ENCODE measurements around the gene LRTM1.

The LRTM1 gene

GRCh38 chr3:54928046-54928770, at the start of gene LRTM1:
Gene LRTM1, minus strand, starts transcription at chr3:54928059. Its CDS starts 148 bp downstream, at chr3:54927911.
- H3K4me3 ChIP-seq (replicated peaks; ENCODE audit: low read depth, low read length), result no peak within 1 kb of the TSS
- no peak for DNase-seq (ENCODE audit: extremely low read depth, low read depth)
- TF ChIP-seq, protein P1, sequence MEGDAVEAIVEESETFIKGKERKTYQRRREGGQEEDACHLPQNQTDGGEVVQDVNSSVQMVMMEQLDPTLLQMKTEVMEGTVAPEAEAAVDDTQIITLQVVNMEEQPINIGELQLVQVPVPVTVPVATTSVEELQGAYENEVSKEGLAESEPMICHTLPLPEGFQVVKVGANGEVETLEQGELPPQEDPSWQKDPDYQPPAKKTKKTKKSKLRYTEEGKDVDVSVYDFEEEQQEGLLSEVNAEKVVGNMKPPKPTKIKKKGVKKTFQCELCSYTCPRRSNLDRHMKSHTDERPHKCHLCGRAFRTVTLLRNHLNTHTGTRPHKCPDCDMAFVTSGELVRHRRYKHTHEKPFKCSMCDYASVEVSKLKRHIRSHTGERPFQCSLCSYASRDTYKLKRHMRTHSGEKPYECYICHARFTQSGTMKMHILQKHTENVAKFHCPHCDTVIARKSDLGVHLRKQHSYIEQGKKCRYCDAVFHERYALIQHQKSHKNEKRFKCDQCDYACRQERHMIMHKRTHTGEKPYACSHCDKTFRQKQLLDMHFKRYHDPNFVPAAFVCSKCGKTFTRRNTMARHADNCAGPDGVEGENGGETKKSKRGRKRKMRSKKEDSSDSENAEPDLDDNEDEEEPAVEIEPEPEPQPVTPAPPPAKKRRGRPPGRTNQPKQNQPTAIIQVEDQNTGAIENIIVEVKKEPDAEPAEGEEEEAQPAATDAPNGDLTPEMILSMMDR (IDR thresholded peaks at IDR 0.05; ENCODE audit: low read depth, low read length, missing control alignments), result no peak

DNA sequence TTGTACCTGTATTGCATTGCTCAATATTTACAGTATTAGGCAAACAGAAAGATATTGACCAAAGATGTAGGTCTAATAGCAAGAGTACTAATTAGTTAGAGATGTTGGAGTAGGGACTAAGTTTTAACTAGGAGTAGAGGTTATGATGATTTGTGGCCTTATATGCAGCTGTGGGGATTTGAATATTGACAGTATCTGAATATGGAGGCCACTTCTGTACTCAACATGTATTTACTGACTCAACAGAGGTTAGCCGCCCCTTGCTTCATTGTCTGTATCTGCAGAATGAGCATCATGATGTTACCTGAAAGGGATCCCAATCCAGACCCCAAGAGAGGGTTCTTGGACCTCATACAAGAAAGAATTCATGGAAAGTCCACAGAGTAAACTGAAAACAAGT, 49.6 kb upstream of the LRTM1 start:
- H3K4me3 ChIP-seq (replicated peaks; ENCODE audit: low read depth, low read length), result no peak overlapping the region
- DNase-seq (ENCODE audit: extremely low read depth, low read depth), result no peak
- TF ChIP-seq, protein P1 (IDR thresholded peaks at IDR 0.05; ENCODE audit: low read depth, low read length, missing control alignments), result no peak

- H3K4me3 ChIP-seq (replicated peaks; ENCODE audit: low read depth, low read length), result no peak overlapping the region
- no peak for DNase-seq (ENCODE audit: extremely low read depth, low read depth)
- TF ChIP-seq, protein P1 (IDR thresholded peaks at IDR 0.05; ENCODE audit: low read depth, low read length, missing control alignments), result no peak
These were observed 43.0 kb upstream of the LRTM1 start for GRCh38 chr3:54970895-54971294.

DNA sequence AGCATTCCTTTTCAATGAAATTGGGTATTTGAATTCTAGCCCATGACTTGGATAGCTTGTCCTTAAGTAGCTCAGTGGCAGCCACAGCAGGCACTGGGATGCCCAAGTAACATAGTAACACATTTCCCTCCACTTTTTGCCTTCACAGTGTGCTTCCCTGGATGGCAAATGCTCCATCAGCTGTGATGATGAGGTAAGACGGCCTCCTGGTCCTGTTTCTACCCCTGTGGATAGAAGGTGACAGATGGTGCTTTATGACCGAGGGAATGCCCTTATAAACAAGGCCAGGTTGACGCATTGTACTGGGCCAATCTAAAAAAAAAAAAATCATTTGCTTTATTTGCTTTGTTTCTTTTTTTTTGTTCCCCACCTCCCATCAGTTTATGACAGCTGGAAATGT, 41.8 kb upstream of the LRTM1 start:
- DNase-seq (ENCODE audit: extremely low read depth, low read depth), result no peak
- TF ChIP-seq, protein P1 (IDR thresholded peaks at IDR 0.05; ENCODE audit: low read depth, low read length, missing control alignments), result no peak
- no peak overlapping the region for H3K4me3 ChIP-seq (replicated peaks; ENCODE audit: low read depth, low read length)

DNA sequence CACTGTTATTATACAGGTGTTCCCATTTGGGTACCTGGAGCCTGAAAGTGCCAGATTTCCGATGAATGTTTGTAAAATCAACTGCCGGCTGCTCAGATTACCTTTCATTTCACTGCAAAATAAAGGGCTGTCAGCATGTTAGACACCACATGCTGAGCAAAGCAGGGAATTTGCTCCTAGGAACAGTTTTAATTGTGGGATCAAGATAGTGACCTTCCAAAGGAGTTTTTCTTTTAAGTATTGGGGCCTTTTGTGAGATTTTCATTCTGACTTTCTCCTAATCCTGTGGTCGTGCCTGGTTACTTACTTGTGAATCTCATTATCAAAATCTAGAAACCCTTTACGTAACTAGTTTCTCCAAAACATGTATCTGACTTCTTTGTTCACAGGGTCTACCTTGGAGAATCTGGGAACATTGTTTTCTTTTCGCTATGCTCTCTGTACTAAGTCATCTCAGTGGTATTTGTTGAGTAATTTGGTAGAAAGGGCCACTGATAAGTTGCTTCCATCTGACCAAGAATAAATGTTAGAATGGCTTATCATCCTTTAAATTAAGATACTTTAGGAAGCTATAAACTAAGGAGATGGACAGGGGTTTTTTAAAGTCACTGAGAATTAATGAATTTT, 40.8 kb upstream of the LRTM1 start:
- no peak overlapping the region for H3K4me3 ChIP-seq (replicated peaks; ENCODE audit: low read depth, low read length)
- DNase-seq (ENCODE audit: extremely low read depth, low read depth), result no peak
- TF ChIP-seq, protein P1 (IDR thresholded peaks at IDR 0.05; ENCODE audit: low read depth, low read length, missing control alignments), result no peak

DNA sequence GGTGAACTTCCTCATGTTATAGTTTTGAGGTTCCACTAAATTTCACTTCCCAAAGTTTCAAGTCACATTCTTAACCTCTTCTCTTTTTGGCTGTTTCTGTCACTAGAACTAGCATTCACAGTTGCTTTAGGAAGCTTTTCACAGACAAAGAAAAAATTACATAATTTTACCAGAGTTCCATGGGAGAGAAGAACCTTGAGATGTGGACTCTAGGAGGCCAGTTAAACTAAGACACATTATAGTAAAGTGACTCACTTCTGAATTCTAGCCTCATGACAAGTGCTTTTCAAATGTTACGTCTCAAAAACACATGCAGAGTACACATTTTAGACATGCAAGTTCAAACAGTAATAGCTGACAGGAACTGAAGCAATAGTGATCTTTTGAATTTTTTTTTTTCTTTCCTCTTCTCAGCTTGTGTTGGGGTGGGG, 39.9 kb upstream of the LRTM1 start:
- H3K4me3 ChIP-seq (replicated peaks; ENCODE audit: low read depth, low read length), result no peak overlapping the region
- no peak for DNase-seq (ENCODE audit: extremely low read depth, low read depth)
- TF ChIP-seq, protein P1 (IDR thresholded peaks at IDR 0.05; ENCODE audit: low read depth, low read length, missing control alignments), result no peak
